HCT116 (cell line): ENCODE measurements around the gene GRIA2. TPM values are rescaled to one million over a fixed set of nuclear protein-coding genes. Genes with fewer than 3 reads are reported as not detected.

ENCODE experiments used
- ATAC-seq: fragments of 200-7000 bp; cut with Tn5 transposase; 2 replicates; pipeline ENCODE4 v1.9.1; 2020; ENCODE audit warnings: mild to moderate bottlenecking, moderate library complexity
- BruUV-seq: library from RNA; stranded (reverse); fragments of 400-500 nt; replicated peaks from 2 replicates; lab custom pipeline; 2021; lab: Mats Ljungman, UMichigan
- CTCF ChIA-PET: fragments of 300-600 bp; sonication (Branson Sonifier 250); formaldehyde crosslinking; loops from one replicate; lab custom pipeline; 2021; ENCODE audit warnings: antibody characterized with exemption; lab: Charles Lee
- POLR2A ChIA-PET: fragments of 300-600, 350-600 bp; sonication (Branson Sonifier 250); formaldehyde crosslinking; loops from one replicate; lab custom pipeline; 2021; ENCODE audit warnings: antibody characterized with exemption; lab: Charles Lee
- RAD21 ChIA-PET, 2 experiments: fragments of 300-600 bp; sonication (Branson Sonifier 250); formaldehyde crosslinking; loops; one replicate each; lab custom pipeline; 2023; ENCODE audit warnings: low total read pairs in 2 of 2; ENCODE audit not compliant: uncharacterized antibody in 2 of 2, unreplicated experiment in 2 of 2, low non-redundant PET in 1 of 2; lab: Charles Lee
- DNase-seq: peaks from one replicate; pipeline ENCODE4 v3.0.0-alpha.2; 2010; ENCODE audit warnings: low read depth, low spot score
- H2AFZ ChIP-seq: fragments of 200-600 bp; shearing (Covaris generic), sonication (generic); 2 replicates; pipeline ENCODE4 v1.6.1; 2017; ENCODE audit warnings: low read depth, mixed run types, mixed read lengths, antibody characterized with exemption, low read length; ENCODE audit not compliant: poor library complexity, severe bottlenecking
- H3K27ac ChIP-seq: 2 replicates; pipeline ENCODE4 v1.5.1; 2012; ENCODE audit warnings: low read depth, low read length
- H3K27me3 ChIP-seq: fragments of 200-600 bp; sonication (generic); 2 replicates; pipeline ENCODE4 v1.6.1; 2016; ENCODE audit warnings: mixed run types, low read length, mixed read lengths; ENCODE audit not compliant: insufficient read depth
- H3K36me3 ChIP-seq, 2 experiments: fragments of 200-500 bp in 1 of 2; fragments of 200-600 bp in 1 of 2; sonication (Bioruptor generic) in 1 of 2; sonication (generic) in 1 of 2; 2 replicates each; pipeline versions ENCODE4 v1.5.1 to v1.6.1; 2014 to 2016; ENCODE audit warnings: low read length in 2 of 2, inconsistent platforms in 1 of 2, mixed read lengths in 1 of 2, mixed run types in 1 of 2; ENCODE audit not compliant: insufficient read depth in 2 of 2, control insufficient read depth in 1 of 2
- H3K4me1 ChIP-seq, 2 experiments: fragments of 200-600 bp in 1 of 2; sonication (generic) in 1 of 2; 2 replicates each; pipeline versions ENCODE4 v1.5.1 to v1.6.1; 2012 to 2017; ENCODE audit warnings: low read length in 2 of 2, inconsistent platforms in 1 of 2, mild to moderate bottlenecking in 1 of 2, mixed read lengths in 1 of 2, mixed run types in 1 of 2, moderate library complexity in 1 of 2; ENCODE audit not compliant: insufficient read depth in 2 of 2, control insufficient read depth in 1 of 2
- H3K4me2 ChIP-seq: fragments of 200-600 bp; sonication (generic); 2 replicates; pipeline ENCODE4 v1.6.1; 2017; ENCODE audit warnings: mixed run types, low read length, mixed read lengths
- H3K4me3 ChIP-seq, 2 experiments: fragments of 200-600 bp in 1 of 2; sonication (generic) in 1 of 2; replicated peaks in 1 of 2; 2 replicates each; pipeline ENCODE4 v1.5.1; 2011 to 2016; ENCODE audit warnings: low read length in 2 of 2, control low read depth in 1 of 2, low read depth in 1 of 2, mild to moderate bottlenecking in 1 of 2, mixed read lengths in 1 of 2, mixed run types in 1 of 2
- H3K79me2 ChIP-seq: fragments of 200-600 bp; sonication (generic); 2 replicates; pipeline ENCODE4 v1.6.1; 2017; ENCODE audit warnings: mild to moderate bottlenecking, mixed run types, low read length, moderate library complexity, mixed read lengths; ENCODE audit not compliant: insufficient read depth
- H3K9ac ChIP-seq: fragments of 200-600 bp; sonication (generic); 2 replicates; pipeline ENCODE4 v1.6.1; 2016; ENCODE audit warnings: low read length, mixed read lengths
- H3K9me2 ChIP-seq: fragments of 200-600 bp; sonication (generic), shearing (Covaris generic); 2 replicates; pipeline ENCODE4 v1.6.1; 2017; ENCODE audit warnings: mixed run types, mild to moderate bottlenecking, moderate library complexity; ENCODE audit not compliant: insufficient read depth
- H3K9me3 ChIP-seq, 2 experiments: fragments of 200-500 bp in 1 of 2; fragments of 200-600 bp in 1 of 2; sonication (Bioruptor generic) in 1 of 2; sonication (generic) in 1 of 2; 2 replicates each; pipeline ENCODE4 v1.6.1; 2014 to 2017; ENCODE audit warnings: low read length in 2 of 2, mixed read lengths in 2 of 2, inconsistent platforms in 1 of 2, low read depth in 1 of 2, mild to moderate bottlenecking in 1 of 2, mixed run types in 1 of 2, moderate library complexity in 1 of 2; ENCODE audit not compliant: control insufficient read depth in 1 of 2, insufficient read depth in 1 of 2
- H4K20me1 ChIP-seq: fragments of 200-600 bp; sonication (generic), shearing (Covaris generic); 2 replicates; pipeline ENCODE4 v1.6.1; 2017; ENCODE audit warnings: mixed run types, mild to moderate bottlenecking, moderate library complexity; ENCODE audit not compliant: insufficient read depth
- CBX3 ChIP-seq: IDR thresholded peaks from 2 replicates; pipeline ENCODE4 v1.6.1; 2012; ENCODE audit warnings: low read depth
- EGR1 ChIP-seq: IDR thresholded peaks from 2 replicates; pipeline ENCODE4 v1.6.1; 2012; ENCODE audit warnings: low read depth
- ELF1 ChIP-seq: IDR thresholded peaks from 2 replicates; pipeline ENCODE4 v1.6.1; 2012; ENCODE audit warnings: low read depth, borderline replicate concordance
- EZH2 ChIP-seq: fragments of 200-600 bp; sonication (generic); IDR thresholded peaks from 2 replicates; pipeline ENCODE4 v1.6.1; 2017; ENCODE audit warnings: antibody characterized with exemption, mixed run types
- EZH2phosphoT487 ChIP-seq: fragments of 200-600 bp; IDR thresholded peaks from 2 replicates; pipeline ENCODE4 v1.6.1; 2018; ENCODE audit warnings: antibody characterized with exemption, borderline replicate concordance
- JUND ChIP-seq: IDR thresholded peaks from 2 replicates; pipeline ENCODE4 v1.6.1; 2012
- POLR2A ChIP-seq: IDR thresholded peaks from 2 replicates; pipeline ENCODE4 v1.7.0; 2011; ENCODE audit warnings: borderline replicate concordance; ENCODE audit not compliant: insufficient read depth, insufficient read length; ENCODE audit errors: extremely low read depth
- RAD21 ChIP-seq: IDR thresholded peaks from 2 replicates; pipeline ENCODE4 v1.6.1; 2012; ENCODE audit warnings: low read depth, mild to moderate bottlenecking
- REST ChIP-seq: IDR thresholded peaks from 2 replicates; pipeline ENCODE4 v1.6.1; 2012; ENCODE audit warnings: low read depth
- SP1 ChIP-seq: IDR thresholded peaks from 2 replicates; pipeline ENCODE4 v1.6.1; 2012; ENCODE audit warnings: low read depth
- SRF ChIP-seq: IDR thresholded peaks from 2 replicates; pipeline ENCODE4 v1.6.1; 2012; ENCODE audit warnings: low read depth
- TCF7L2 ChIP-seq: IDR thresholded peaks from 2 replicates; pipeline ENCODE4 v1.7.0; 2011; ENCODE audit warnings: borderline replicate concordance, inconsistent platforms; ENCODE audit not compliant: insufficient read depth, insufficient read length; ENCODE audit errors: extremely low read depth
- YY1 ChIP-seq: IDR thresholded peaks from 2 replicates; pipeline ENCODE4 v1.6.1; 2011; ENCODE audit warnings: low read length, low read depth, moderate library complexity, mild to moderate bottlenecking; ENCODE audit not compliant: insufficient replicate concordance; ENCODE audit errors: extremely low read depth
- ZFX ChIP-seq: fragments of 450-650 bp; IDR thresholded peaks from 2 replicates; pipeline ENCODE4 v1.6.1; 2017
- ZNF274 ChIP-seq: fragments of 200-500 bp; sonication (Bioruptor generic); IDR thresholded peaks from 2 replicates; pipeline ENCODE4 v1.6.1; 2014; ENCODE audit warnings: mild to moderate bottlenecking, low read depth, low read length, inconsistent platforms
- intact Hi-C: fragments of 100-400 bp; cut with micrococcal nuclease; formaldehyde crosslinking; loops from 2 replicates; pipeline ENCODE4 v1.10.0; 2022
- total RNA-seq: library from RNA; stranded (reverse); gene quantifications from one replicate; pipeline ENCODE4 v1.2.1, GENCODE V29; 2021; ENCODE audit not compliant: unreplicated experiment
- TF ChIP-seq, protein P1 (sequence below), 3 experiments: fragments of 200-600 bp in 1 of 3; sonication (generic) in 1 of 3; IDR thresholded peaks in 2 of 3; conservative IDR thresholded peaks in 1 of 3; 2 replicates each; pipeline ENCODE4 v1.5.1; 2012 to 2017; ENCODE audit warnings: low read depth in 2 of 3, low read length in 2 of 3, antibody characterized with exemption in 1 of 3, borderline replicate concordance in 1 of 3, control low read depth in 1 of 3, mild to moderate bottlenecking in 1 of 3, mixed read lengths in 1 of 3, mixed run types in 1 of 3, moderate library complexity in 1 of 3; ENCODE audit not compliant: insufficient read depth in 1 of 3
- TF ChIP-seq, protein P2 (sequence below): IDR thresholded peaks from 2 replicates; pipeline ENCODE4 v1.6.1; 2012
- TF ChIP-seq, protein P3 (sequence below): IDR thresholded peaks from 2 replicates; pipeline ENCODE4 v1.6.1; 2011; ENCODE audit warnings: mild to moderate bottlenecking, low read length, moderate library complexity; ENCODE audit not compliant: insufficient replicate concordance; ENCODE audit errors: extremely low read depth

GRIA2 gene
- total RNA-seq, 1 experiment from 2014 or later = not detected

DNA sequence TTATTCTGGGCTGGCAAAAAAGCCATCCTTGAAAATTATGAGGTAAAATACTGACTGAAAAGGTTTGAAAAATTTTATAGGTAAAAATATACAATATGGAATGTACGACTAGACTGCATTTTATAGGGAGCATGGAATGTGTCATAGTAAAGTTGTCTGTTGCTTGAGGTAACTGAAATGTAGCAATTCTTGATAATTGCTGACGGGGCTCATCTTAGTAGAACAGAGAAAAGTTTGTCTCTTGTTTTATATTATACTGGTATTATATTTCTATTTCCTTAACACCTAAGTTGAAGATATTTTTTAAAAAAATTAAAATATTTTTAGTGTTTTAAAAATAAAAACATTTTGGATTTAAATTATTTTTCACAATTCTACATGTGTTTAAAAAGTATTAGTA is 11.0 kb downstream of the GRIA2 start:
- H4K20me1 ChIP-seq = no peaks in the 10 kb centered on the region
- BruUV-seq = no TSS peak
- no peak overlapping the region for H2AFZ ChIP-seq
- H3K9me2 ChIP-seq = no peaks in the 10 kb centered on the region
- H3K9me3 ChIP-seq = no peaks in the 10 kb centered on the region
- ChIA-PET CTCF (no interaction called here), RAD21 (no interaction called here), POLR2A (no interaction called here)
- no peak overlapping the region for H3K9ac ChIP-seq
- DNase-seq = no peak
- no peaks in the 10 kb centered on the region for H3K79me2 ChIP-seq
- no peaks in the 10 kb centered on the region for H3K27me3 ChIP-seq
- intact Hi-C loops = no loop called here
- H3K27ac ChIP-seq = no peak overlapping the region
- no peaks in the 10 kb centered on the region for H3K36me3 ChIP-seq
- TF ChIP-seq, protein P1, sequence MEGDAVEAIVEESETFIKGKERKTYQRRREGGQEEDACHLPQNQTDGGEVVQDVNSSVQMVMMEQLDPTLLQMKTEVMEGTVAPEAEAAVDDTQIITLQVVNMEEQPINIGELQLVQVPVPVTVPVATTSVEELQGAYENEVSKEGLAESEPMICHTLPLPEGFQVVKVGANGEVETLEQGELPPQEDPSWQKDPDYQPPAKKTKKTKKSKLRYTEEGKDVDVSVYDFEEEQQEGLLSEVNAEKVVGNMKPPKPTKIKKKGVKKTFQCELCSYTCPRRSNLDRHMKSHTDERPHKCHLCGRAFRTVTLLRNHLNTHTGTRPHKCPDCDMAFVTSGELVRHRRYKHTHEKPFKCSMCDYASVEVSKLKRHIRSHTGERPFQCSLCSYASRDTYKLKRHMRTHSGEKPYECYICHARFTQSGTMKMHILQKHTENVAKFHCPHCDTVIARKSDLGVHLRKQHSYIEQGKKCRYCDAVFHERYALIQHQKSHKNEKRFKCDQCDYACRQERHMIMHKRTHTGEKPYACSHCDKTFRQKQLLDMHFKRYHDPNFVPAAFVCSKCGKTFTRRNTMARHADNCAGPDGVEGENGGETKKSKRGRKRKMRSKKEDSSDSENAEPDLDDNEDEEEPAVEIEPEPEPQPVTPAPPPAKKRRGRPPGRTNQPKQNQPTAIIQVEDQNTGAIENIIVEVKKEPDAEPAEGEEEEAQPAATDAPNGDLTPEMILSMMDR (IDR thresholded peaks at IDR 0.05 in 2 of 3, conservative IDR thresholded peaks at IDR 0.05 in 1 of 3; ENCODE audit: borderline replicate concordance in 1 of 3, insufficient read depth in 1 of 3, low read depth in 2 of 3, low read length in 2 of 3) = no peak
- TF ChIP-seq EZH2phosphoT487 (no peak), EGR1 (no peak), POLR2A (no peak), TCF7L2 (no peak), JUND (no peak), REST (no peak), ELF1 (no peak), ZNF274 (no peak), EZH2 (no peak), SP1 (no peak), YY1 (no peak), CBX3 (no peak), SRF (no peak), RAD21 (no peak), ZFX (no peak)
- TF ChIP-seq, protein P2, sequence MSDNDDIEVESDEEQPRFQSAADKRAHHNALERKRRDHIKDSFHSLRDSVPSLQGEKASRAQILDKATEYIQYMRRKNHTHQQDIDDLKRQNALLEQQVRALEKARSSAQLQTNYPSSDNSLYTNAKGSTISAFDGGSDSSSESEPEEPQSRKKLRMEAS = no peak
- TF ChIP-seq, protein P3, sequence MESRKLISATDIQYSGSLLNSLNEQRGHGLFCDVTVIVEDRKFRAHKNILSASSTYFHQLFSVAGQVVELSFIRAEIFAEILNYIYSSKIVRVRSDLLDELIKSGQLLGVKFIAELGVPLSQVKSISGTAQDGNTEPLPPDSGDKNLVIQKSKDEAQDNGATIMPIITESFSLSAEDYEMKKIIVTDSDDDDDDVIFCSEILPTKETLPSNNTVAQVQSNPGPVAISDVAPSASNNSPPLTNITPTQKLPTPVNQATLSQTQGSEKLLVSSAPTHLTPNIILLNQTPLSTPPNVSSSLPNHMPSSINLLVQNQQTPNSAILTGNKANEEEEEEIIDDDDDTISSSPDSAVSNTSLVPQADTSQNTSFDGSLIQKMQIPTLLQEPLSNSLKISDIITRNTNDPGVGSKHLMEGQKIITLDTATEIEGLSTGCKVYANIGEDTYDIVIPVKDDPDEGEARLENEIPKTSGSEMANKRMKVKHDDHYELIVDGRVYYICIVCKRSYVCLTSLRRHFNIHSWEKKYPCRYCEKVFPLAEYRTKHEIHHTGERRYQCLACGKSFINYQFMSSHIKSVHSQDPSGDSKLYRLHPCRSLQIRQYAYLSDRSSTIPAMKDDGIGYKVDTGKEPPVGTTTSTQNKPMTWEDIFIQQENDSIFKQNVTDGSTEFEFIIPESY = no peak
- TF ChIP-seq, all 23 proteins: peak for 0
- no peak for ATAC-seq
- H3K4me2 ChIP-seq = no peak overlapping the region
- no peak overlapping the region for H3K4me3 ChIP-seq
- no peaks in the 10 kb centered on the region for H3K4me1 ChIP-seq
